ENCODE data around the gene LTV1. TPM values are rescaled to one million over a fixed set of nuclear protein-coding genes. Genes with fewer than 3 reads are reported as not detected.
A peak's percentile ranks its signal among the peaks of the same experiment; 100 is the strongest.
"Not testable (repeated sequence)": the region's sequence is repeated elsewhere in the genome, so short reads cannot be mapped to it uniquely, and the experiment has no call there.

The LTV1 gene
- 37.0 and 40.3 TPM in 2 replicates for total RNA-seq

GRCh38 chr6:143842902-143843676, at the start of gene LTV1:
LTV1 (plus strand) TSS chr6:143843338; CDS start chr6:143843478, 140 bp downstream.
- ATAC-seq (ENCODE audit: low read depth) (peak; percentile 97), DNase-seq (peak; percentile 84)
- no peaks in the 10 kb centered on the region for H3K9me3 Mint-ChIP-seq
- peak within 1 kb of the TSS; percentile 96 for H3K27ac Mint-ChIP-seq
- peaks cover 48% of the 10 kb centered on the region for H3K36me3 Mint-ChIP-seq (ENCODE audit: low read depth)
- H3K4me1 Mint-ChIP-seq = peaks cover 17% of the 10 kb centered on the region
- peak within 1 kb of the TSS; percentile 92 for H3K4me3 Mint-ChIP-seq
- ChIA-PET POLR2A (interaction anchor here (0.6 to 2.0 kb wide), 11 partner anchors 10 to 1893 kb away, joined by 3 to 17 read pairs (median 4); partner anchors contain the start of genes ADAT2, PEX3 and SF3B5), CTCF (interaction anchor here (0.7 to 1.7 kb wide), 4 partner anchors 10 to 268 kb away, joined by 3 to 8 read pairs (median 4); no protein-coding TSS in a partner anchor)
- H3K27me3 Mint-ChIP-seq = no peaks in the 10 kb centered on the region
- TF ChIP-seq CTCF (IDR thresholded peaks at IDR 0.05) = no peak
- intact Hi-C loops (cut with micrococcal nuclease) = loop anchor here (1.0 to 10.0 kb wide), 12 partner anchors 99 to 1892 kb away; partner anchors contain the start of genes ADAT2, AIG1, EPM2A and FUCA2

GRCh38 chr6:143796551-143796950, 46.6 kb upstream of the LTV1 start:
- H3K27me3 Mint-ChIP-seq; H3K4me1 Mint-ChIP-seq; DNase-seq; POLR2A ChIA-PET; H3K27ac Mint-ChIP-seq; intact Hi-C loops (cut with micrococcal nuclease); ATAC-seq (ENCODE audit: low read depth); H3K4me3 Mint-ChIP-seq; CTCF ChIA-PET: not testable (repeated sequence)
- H3K9me3 Mint-ChIP-seq = peaks cover 23% of the 10 kb centered on the region
- H3K36me3 Mint-ChIP-seq (ENCODE audit: low read depth) = peaks cover 23% of the 10 kb centered on the region

GRCh38 chr6:143798487-143798886, 44.7 kb upstream of the LTV1 start:
- H3K4me3 Mint-ChIP-seq; ATAC-seq (ENCODE audit: low read depth); DNase-seq; H3K27me3 Mint-ChIP-seq; intact Hi-C loops (cut with micrococcal nuclease); POLR2A ChIA-PET; H3K27ac Mint-ChIP-seq; H3K4me1 Mint-ChIP-seq; CTCF ChIA-PET: not testable (repeated sequence)
- peaks cover 23% of the 10 kb centered on the region for H3K9me3 Mint-ChIP-seq
- H3K36me3 Mint-ChIP-seq (ENCODE audit: low read depth) = peaks cover 23% of the 10 kb centered on the region

GRCh38 chr6:143802833-143803565, 40.1 kb upstream of the LTV1 start:
- no peak overlapping the region for H3K27ac Mint-ChIP-seq
- H3K27me3 Mint-ChIP-seq = no peaks in the 10 kb centered on the region
- no peak overlapping the region for H3K4me3 Mint-ChIP-seq
- H3K36me3 Mint-ChIP-seq (ENCODE audit: low read depth) = peaks cover 21% of the 10 kb centered on the region
- no peak for TF ChIP-seq CTCF (IDR thresholded peaks at IDR 0.05)
- no peaks in the 10 kb centered on the region for H3K4me1 Mint-ChIP-seq
- DNase-seq (no peak), ATAC-seq (ENCODE audit: low read depth) (no peak)
- peaks cover 22% of the 10 kb centered on the region for H3K9me3 Mint-ChIP-seq
- CTCF ChIA-PET = no interaction called here
- POLR2A ChIA-PET = interaction anchor here (0.6 to 0.7 kb wide), 2 partner anchors 54 to 236 kb away, joined by 4 read pairs; no protein-coding TSS in a partner anchor
- intact Hi-C loops (cut with micrococcal nuclease) = no loop called here

GRCh38 chr6:143803769-143804568, 39.2 kb upstream of the LTV1 start:
- DNase-seq = no peak
- no peak for ATAC-seq (ENCODE audit: low read depth)
- Mint-ChIP-seq H3K27ac (no peak overlapping the region), H3K27me3 (no peaks in the 10 kb centered on the region), H3K9me3 (peaks cover 18% of the 10 kb centered on the region), H3K4me1 (no peaks in the 10 kb centered on the region), H3K36me3 (ENCODE audit: low read depth) (peaks cover 23% of the 10 kb centered on the region), H3K4me3 (no peak overlapping the region)
- POLR2A ChIA-PET = no interaction called here
- no peak for TF ChIP-seq CTCF (IDR thresholded peaks at IDR 0.05)
- intact Hi-C loops (cut with micrococcal nuclease) = no loop called here
- CTCF ChIA-PET = no interaction called here

Data from activated B cell treated with CpG ODN at 0.5 μM for 24 hours (primary cell).